ENCODE measurements around the gene RNF182. TPM values are rescaled to one million over a fixed set of nuclear protein-coding genes. Genes with fewer than 3 reads are reported as not detected.

Gene RNF182
- total RNA-seq, 1 donor from 2014 or later, result 15.3 TPM

DNA sequence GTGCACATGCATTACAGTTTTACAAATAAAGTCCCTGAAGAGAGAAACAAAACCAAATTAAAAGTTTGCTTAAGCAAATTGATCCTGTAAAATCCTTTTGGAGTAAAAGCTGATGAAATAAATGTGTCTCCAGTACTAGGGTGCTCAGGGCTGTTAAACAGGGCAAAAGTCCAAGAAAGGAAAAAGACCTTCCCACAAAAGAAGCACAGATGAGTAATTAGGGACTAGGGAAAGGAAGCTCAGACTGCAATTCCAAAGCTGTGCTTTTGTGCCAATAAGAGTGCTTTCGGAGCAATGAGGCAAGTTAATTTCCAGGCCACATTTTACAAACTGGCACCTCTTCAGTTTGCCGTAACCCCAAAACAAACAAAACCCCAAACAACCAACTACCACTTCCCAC, 10.4 kb upstream of the RNF182 start:
- Mint-ChIP-seq H3K4me1 (peaks cover 23% of the 10 kb centered on the region), H3K4me3 (no peak overlapping the region), H3K27ac (no peak overlapping the region), H3K27me3 (ENCODE audit: insufficient read depth, low read depth) (peaks cover 5% of the 10 kb centered on the region), H3K9me3 (no peaks in the 10 kb centered on the region), H3K36me3 (no peaks in the 10 kb centered on the region)
- Histone ChIP-seq H3K4me1 (peaks cover 27% of the 10 kb centered on the region), H3K27me3 (no peaks in the 10 kb centered on the region), H3K27ac (peak overlapping the region; percentile 47), H3K4me3 (no peak overlapping the region), H2AFZ (replicated peaks) (peak overlapping the region; percentile 51), H4K20me1 (ENCODE audit: low read depth) (no peaks in the 10 kb centered on the region), H3K79me2 (ENCODE audit: low read depth) (no peaks in the 10 kb centered on the region), H3K36me3 (no peaks in the 10 kb centered on the region), H3K9ac (no peak overlapping the region), H3K9me3 (ENCODE audit: low read depth) (no peaks in the 10 kb centered on the region), H3F3A (ENCODE audit: low read depth) (peaks cover 18% of the 10 kb centered on the region), H3K4me2 (peak overlapping the region; percentile 65)
- peak; percentile 17 for DNase-seq (ENCODE audit: low spot score)
- TF ChIP-seq CTCF (IDR thresholded peaks at IDR 0.05) (no peak), EZH2phosphoT487 (IDR thresholded peaks at IDR 0.05) (no peak), EZH2 (IDR thresholded peaks at IDR 0.05) (no peak)

- H2AFZ ChIP-seq (replicated peaks), result no peak overlapping the region
- H3K27me3 ChIP-seq, result no peaks in the 10 kb centered on the region
- H3K4me2 ChIP-seq, result peak overlapping the region; percentile 65
- H3K79me2 ChIP-seq (ENCODE audit: low read depth), result no peaks in the 10 kb centered on the region
- DNase-seq (ENCODE audit: low spot score), result peak; percentile 40
- H3K4me3 ChIP-seq, result no peak overlapping the region
- no peaks in the 10 kb centered on the region for H3K9me3 ChIP-seq (ENCODE audit: low read depth)
- H3K27ac ChIP-seq, result no peak overlapping the region
- Mint-ChIP-seq H3K36me3 (no peaks in the 10 kb centered on the region), H3K27ac (no peak overlapping the region), H3K27me3 (ENCODE audit: insufficient read depth, low read depth) (peaks cover 4% of the 10 kb centered on the region), H3K4me3 (no peak overlapping the region), H3K4me1 (peaks cover 22% of the 10 kb centered on the region), H3K9me3 (no peaks in the 10 kb centered on the region)
- peaks cover 27% of the 10 kb centered on the region for H3K4me1 ChIP-seq
- no peak overlapping the region for H3K9ac ChIP-seq
- H3K36me3 ChIP-seq, result no peaks in the 10 kb centered on the region
- peaks cover 18% of the 10 kb centered on the region for H3F3A ChIP-seq (ENCODE audit: low read depth)
- H4K20me1 ChIP-seq (ENCODE audit: low read depth), result no peaks in the 10 kb centered on the region
- no peak for TF ChIP-seq EZH2 (IDR thresholded peaks at IDR 0.05)
- TF ChIP-seq CTCF (IDR thresholded peaks at IDR 0.05), result peak; percentile 24
Observed at GRCh38 chr6:13915561-13916229, 9.1 kb upstream of the RNF182 start.

GRCh38 chr6:13916230-13916944, 8.4 kb upstream of the RNF182 start:
- Histone ChIP-seq H3K36me3 (no peaks in the 10 kb centered on the region), H3K4me3 (no peak overlapping the region), H3K27me3 (no peaks in the 10 kb centered on the region), H3K79me2 (ENCODE audit: low read depth) (no peaks in the 10 kb centered on the region), H3K4me2 (no peak overlapping the region), H2AFZ (replicated peaks) (no peak overlapping the region), H3K9me3 (ENCODE audit: low read depth) (no peaks in the 10 kb centered on the region), H3F3A (ENCODE audit: low read depth) (peaks cover 18% of the 10 kb centered on the region), H4K20me1 (ENCODE audit: low read depth) (no peaks in the 10 kb centered on the region), H3K9ac (no peak overlapping the region), H3K27ac (no peak overlapping the region), H3K4me1 (peaks cover 27% of the 10 kb centered on the region)
- TF ChIP-seq CTCF (IDR thresholded peaks at IDR 0.05), result no peak
- no peak for DNase-seq (ENCODE audit: low spot score)
- Mint-ChIP-seq H3K27me3 (ENCODE audit: insufficient read depth, low read depth) (peaks cover 4% of the 10 kb centered on the region), H3K4me3 (no peak overlapping the region), H3K36me3 (no peaks in the 10 kb centered on the region), H3K27ac (no peak overlapping the region), H3K9me3 (no peaks in the 10 kb centered on the region), H3K4me1 (peaks cover 22% of the 10 kb centered on the region)
